Endothelial cell of umbilical vein (primary cell): ENCODE measurements around the gene INSIG2. TPM values are rescaled to one million over a fixed set of nuclear protein-coding genes. Genes with fewer than 3 reads are reported as not detected.
A peak's percentile ranks its signal among the peaks of the same experiment; 100 is the strongest.

ENCODE experiments used
- BruUV-seq: library from RNA; stranded (reverse); fragments of 400-500 nt; replicated peaks from 2 replicates; lab custom pipeline; 2021; lab: Mats Ljungman, UMichigan
- CTCF ChIA-PET: fragments of 300-600, 350-600 bp; sonication (Branson Sonifier 250); formaldehyde crosslinking; loops from one replicate; lab custom pipeline; 2021; ENCODE audit warnings: antibody characterized with exemption, inconsistent platforms; lab: Charles Lee
- POLR2A ChIA-PET: fragments of 300-600, 350-600 bp; sonication (Branson Sonifier 250); formaldehyde crosslinking; loops from one replicate; lab custom pipeline; 2021; ENCODE audit warnings: antibody characterized with exemption, inconsistent platforms; lab: Charles Lee
- DNase-seq: peaks from one replicate; pipeline ENCODE4 v3.0.0-alpha.2; 2011; ENCODE audit warnings: low read depth, low spot score
- FAIRE-seq: peaks from 2 replicates; lab custom pipeline; 2011; peaks lifted over from hg19 to GRCh38; lab: Jason Lieb, UNC
- H2AFZ ChIP-seq: 2 replicates; pipeline ENCODE4 v1.6.0; 2012; ENCODE audit warnings: low read depth, low read length, control low read depth, inconsistent platforms
- H3K27ac ChIP-seq: 2 replicates; pipeline ENCODE4 v1.5.1; 2011; ENCODE audit warnings: low read depth, mild to moderate bottlenecking, control low read depth, low read length, moderate library complexity; ENCODE audit not compliant: insufficient read depth
- H3K27me3 ChIP-seq, 2 experiments: 2 replicates each; pipeline versions ENCODE4 v1.6.0 to v1.6.1; 2011; ENCODE audit warnings: low read length in 2 of 2, mixed read lengths in 1 of 2; ENCODE audit not compliant: control insufficient read depth in 2 of 2, insufficient read depth in 2 of 2
- H3K36me3 ChIP-seq, 2 experiments: 2 replicates in 1 of 2; 3 replicates in 1 of 2; pipeline ENCODE4 v1.5.1; 2011; ENCODE audit warnings: low read length in 2 of 2, mild to moderate bottlenecking in 1 of 2, moderate library complexity in 1 of 2; ENCODE audit not compliant: control insufficient read depth in 2 of 2, insufficient read depth in 2 of 2; ENCODE audit errors: extremely low read depth in 1 of 2
- H3K4me1 ChIP-seq: 3 replicates; pipeline ENCODE4 v1.5.1; 2011; ENCODE audit warnings: mild to moderate bottlenecking, low read length; ENCODE audit not compliant: control insufficient read depth, insufficient read depth; ENCODE audit errors: extremely low read depth
- H3K4me2 ChIP-seq: 2 replicates; pipeline ENCODE4 v1.6.1; 2011; ENCODE audit warnings: low read length, control low read depth, mixed read lengths; ENCODE audit not compliant: insufficient read depth
- H3K4me3 ChIP-seq, 3 experiments: fragments of 200-600 bp in 1 of 3; sonication (generic), shearing (Covaris generic) in 1 of 3; replicated peaks in 1 of 3; 2 replicates each; pipeline ENCODE4 v1.5.1; 2011 to 2016; ENCODE audit warnings: control low read depth in 3 of 3, low read length in 3 of 3, mild to moderate bottlenecking in 2 of 3, inconsistent platforms in 1 of 3, low read depth in 1 of 3, moderate library complexity in 1 of 3; ENCODE audit not compliant: insufficient read depth in 1 of 3
- H3K79me2 ChIP-seq: 2 replicates; pipeline ENCODE4 v1.6.0; 2012; ENCODE audit warnings: low read length, inconsistent platforms; ENCODE audit not compliant: control insufficient read depth, insufficient read depth
- H3K9ac ChIP-seq: replicated peaks from 2 replicates; pipeline ENCODE3; 2011; ENCODE audit warnings: low read length, control low read depth; ENCODE audit not compliant: insufficient read depth; ENCODE audit errors: extremely low read depth
- H3K9me1 ChIP-seq: replicated peaks from 3 replicates; pipeline ENCODE4 v1.6.0; 2011; ENCODE audit warnings: mild to moderate bottlenecking, low read length; ENCODE audit not compliant: control insufficient read depth, insufficient read depth; ENCODE audit errors: extremely low read depth
- H3K9me3 ChIP-seq: replicated peaks from 2 replicates; pipeline ENCODE4 v1.5.1; 2012; ENCODE audit warnings: low read length, inconsistent platforms; ENCODE audit not compliant: control insufficient read depth, insufficient read depth
- H4K20me1 ChIP-seq: replicated peaks from 2 replicates; pipeline ENCODE3; 2011; ENCODE audit warnings: mild to moderate bottlenecking, low read length; ENCODE audit not compliant: control insufficient read depth, insufficient read depth; ENCODE audit errors: extremely low read depth
- FOS ChIP-seq: IDR thresholded peaks from 2 replicates; pipeline ENCODE4 v1.6.1; 2011; ENCODE audit warnings: mild to moderate bottlenecking, low read length, moderate library complexity, borderline replicate concordance; ENCODE audit not compliant: insufficient read depth
- GATA2 ChIP-seq: IDR thresholded peaks from 2 replicates; pipeline ENCODE4 v1.7.0; 2011; ENCODE audit warnings: low read depth, mild to moderate bottlenecking, moderate library complexity, mixed read lengths, low read length; ENCODE audit not compliant: insufficient read length, insufficient read depth
- JUN ChIP-seq: IDR thresholded peaks from 2 replicates; pipeline ENCODE4 v1.6.1; 2011; ENCODE audit warnings: borderline replicate concordance, low read depth; ENCODE audit not compliant: insufficient read length, insufficient read depth
- MAX ChIP-seq: IDR thresholded peaks from 2 replicates; pipeline ENCODE4 v1.6.1; 2011; ENCODE audit not compliant: insufficient read depth, insufficient read length
- MYC ChIP-seq: IDR thresholded peaks from one replicate; pipeline ENCODE4 v1.6.1; 2011; ENCODE audit warnings: mild to moderate bottlenecking, low read depth, low read length
- POLR2A ChIP-seq: IDR thresholded peaks from 2 replicates; pipeline ENCODE4 v1.6.1; 2012; ENCODE audit warnings: low read depth, mild to moderate bottlenecking, control low read depth, low read length
- dilution Hi-C: fragments of 300-500 bp; cut with MboI; formaldehyde crosslinking; loops from one replicate; pipeline ENCODE4 v1.15.0; 2019; ENCODE audit warnings: low sequenced_read_pairs; ENCODE audit not compliant: extremely low pct_ligation_motif_present
- intact Hi-C: fragments of 100-400 bp; cut with micrococcal nuclease; formaldehyde crosslinking; loops from one replicate; pipeline ENCODE4 v1.10.0; 2022
- polyA plus RNA-seq, 4 experiments: library from polyadenylated mRNA; depleted of rRNA in 3 of 4; stranded (reverse) in 3 of 4; unstranded in 1 of 4; fragments of >200 nt; gene quantifications; 2 replicates each; pipeline versions ENCODE4 v1.2.1 to v1.2.3, GENCODE V29; 2011 to 2012; ENCODE audit warnings: missing spikeins in 1 of 4
- total RNA-seq: library from RNA; stranded (reverse); gene quantifications from 2 replicates; pipeline ENCODE4 v1.2.3, GENCODE V29; 2021
- TF ChIP-seq, protein P1 (sequence below), 2 donors: IDR thresholded peaks; 1 replicate in 1 of 2; 2 replicates in 1 of 2; pipeline ENCODE4 v1.5.1; 2011; ENCODE audit warnings: low read length in 2 of 2, mild to moderate bottlenecking in 2 of 2, moderate library complexity in 2 of 2, control low read depth in 1 of 2, inconsistent platforms in 1 of 2, low read depth in 1 of 2; ENCODE audit not compliant: insufficient read depth in 1 of 2; ENCODE audit errors: extremely low read depth in 1 of 2

Gene INSIG2
- total and polyA plus RNA-seq, 2 donors (not counting 3 experiments of a cell fraction or from before 2014, with no cell fraction given), result 24.1 to 26.9 TPM

GRCh38 chr2:118091140-118091478 lies 2.8 kb downstream of the INSIG2 start:
- Histone ChIP-seq H4K20me1 (peaks cover 3% of the 10 kb centered on the region), H3K9me3 (no peaks in the 10 kb centered on the region), H3K79me2 (peaks cover 65% of the 10 kb centered on the region), H3K4me1 (peaks cover 20% of the 10 kb centered on the region), H3K36me3 (no peaks in the 10 kb centered on the region), H3K4me3 (peak overlapping the region in 1 of 3 experiments; percentile 93), H2AFZ (no peak overlapping the region), H3K27me3 (peaks cover 0 to 3% of the 10 kb centered on the region in 2 experiments), H3K4me2 (peak overlapping the region; percentile 95), H3K9ac (no peak overlapping the region), H3K9me1 (no peaks in the 10 kb centered on the region), H3K27ac (no peak overlapping the region)
- no TSS peak for BruUV-seq
- POLR2A ChIA-PET, result no interaction called here
- dilution Hi-C loops, result no loop called here
- FAIRE-seq, result no peak
- intact Hi-C loops, result no loop called here
- DNase-seq, result no peak
- CTCF ChIA-PET, result interaction anchor here (0.7 to 1.4 kb wide), 4 partner anchors 10 to 44 kb away, joined by 3 to 6 read pairs (median 3); no protein-coding TSS in a partner anchor
- no peak for TF ChIP-seq MYC
- no peak for TF ChIP-seq MAX
- TF ChIP-seq GATA2, result no peak
- no peak for TF ChIP-seq POLR2A
- TF ChIP-seq JUN, result no peak
- TF ChIP-seq FOS, result no peak
- TF ChIP-seq, protein P1, sequence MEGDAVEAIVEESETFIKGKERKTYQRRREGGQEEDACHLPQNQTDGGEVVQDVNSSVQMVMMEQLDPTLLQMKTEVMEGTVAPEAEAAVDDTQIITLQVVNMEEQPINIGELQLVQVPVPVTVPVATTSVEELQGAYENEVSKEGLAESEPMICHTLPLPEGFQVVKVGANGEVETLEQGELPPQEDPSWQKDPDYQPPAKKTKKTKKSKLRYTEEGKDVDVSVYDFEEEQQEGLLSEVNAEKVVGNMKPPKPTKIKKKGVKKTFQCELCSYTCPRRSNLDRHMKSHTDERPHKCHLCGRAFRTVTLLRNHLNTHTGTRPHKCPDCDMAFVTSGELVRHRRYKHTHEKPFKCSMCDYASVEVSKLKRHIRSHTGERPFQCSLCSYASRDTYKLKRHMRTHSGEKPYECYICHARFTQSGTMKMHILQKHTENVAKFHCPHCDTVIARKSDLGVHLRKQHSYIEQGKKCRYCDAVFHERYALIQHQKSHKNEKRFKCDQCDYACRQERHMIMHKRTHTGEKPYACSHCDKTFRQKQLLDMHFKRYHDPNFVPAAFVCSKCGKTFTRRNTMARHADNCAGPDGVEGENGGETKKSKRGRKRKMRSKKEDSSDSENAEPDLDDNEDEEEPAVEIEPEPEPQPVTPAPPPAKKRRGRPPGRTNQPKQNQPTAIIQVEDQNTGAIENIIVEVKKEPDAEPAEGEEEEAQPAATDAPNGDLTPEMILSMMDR (IDR thresholded peaks at IDR 0.05; ENCODE audit: extremely low read depth in 1 of 2, insufficient read depth in 1 of 2, low read depth in 1 of 2, low read length in 2 of 2), result no peak
